Karpas-422 (cell line): ENCODE data around the gene OPCML. TPM values are rescaled to one million over a fixed set of nuclear protein-coding genes. Genes with fewer than 3 reads are reported as not detected.

Experiments
- DNase-seq: peaks from one replicate; pipeline ENCODE4 v3.0.0-alpha.2; 2015
- H2AFZ ChIP-seq: fragments of 200-600 bp; sonication (generic); 2 replicates; pipeline ENCODE4 v1.6.1; 2014; ENCODE audit warnings: antibody characterized with exemption, low read length, mixed read lengths
- H3K27ac ChIP-seq: fragments of 200-600 bp; sonication (generic); 2 replicates; pipeline ENCODE4 v1.5.1; 2014; ENCODE audit warnings: mild to moderate bottlenecking, low read length, moderate library complexity
- H3K27me3 ChIP-seq: fragments of 200-600 bp; sonication (generic); 2 replicates; pipeline ENCODE4 v1.6.1; 2014; ENCODE audit warnings: low read length, mixed read lengths
- H3K36me3 ChIP-seq: fragments of 200-600 bp; sonication (generic); 2 replicates; pipeline ENCODE4 v1.6.1; 2014; ENCODE audit warnings: low read length, mixed read lengths; ENCODE audit not compliant: insufficient read depth
- H3K4me1 ChIP-seq: fragments of 200-600 bp; sonication (generic); 2 replicates; pipeline ENCODE4 v1.6.1; 2014; ENCODE audit warnings: mild to moderate bottlenecking, low read length, mixed read lengths
- H3K4me2 ChIP-seq: fragments of 200-600 bp; sonication (generic); 2 replicates; pipeline ENCODE4 v1.6.1; 2014; ENCODE audit warnings: low read length, low read depth, mild to moderate bottlenecking; ENCODE audit not compliant: poor library complexity, severe bottlenecking
- H3K4me3 ChIP-seq: fragments of 200-600 bp; sonication (generic); 2 replicates; pipeline ENCODE4 v1.5.1; 2014; ENCODE audit warnings: mild to moderate bottlenecking, antibody characterized with exemption, low read length, mixed read lengths
- H3K79me2 ChIP-seq: fragments of 200-600 bp; sonication (generic); 2 replicates; pipeline ENCODE4 v1.6.1; 2014; ENCODE audit warnings: mild to moderate bottlenecking, low read length, mixed read lengths
- H3K9ac ChIP-seq: fragments of 200-600 bp; sonication (generic); 2 replicates; pipeline ENCODE4 v1.6.0; 2014; ENCODE audit warnings: low read length
- H3K9me2 ChIP-seq: fragments of 200-600 bp; sonication (generic), shearing (Covaris generic); replicated peaks from 2 replicates; pipeline ENCODE4 v1.6.0; 2014; ENCODE audit warnings: mild to moderate bottlenecking, low read length, moderate library complexity; ENCODE audit not compliant: insufficient read depth
- H3K9me3 ChIP-seq: fragments of 300-700, 200-600 bp; sonication (generic); 2 replicates; pipeline ENCODE4 v1.6.1; 2014; ENCODE audit warnings: low read length, mixed read lengths
- H4K20me1 ChIP-seq: fragments of 200-600 bp; sonication (generic); 2 replicates; pipeline ENCODE4 v1.6.1; 2014; ENCODE audit warnings: mild to moderate bottlenecking, antibody characterized with exemption, low read length, low read depth; ENCODE audit not compliant: insufficient read depth
- total RNA-seq: library from RNA; depleted of rRNA; stranded (reverse); fragments of >200 nt; shearing (Covaris generic); gene quantifications from 2 replicates; pipeline ENCODE4 v1.2.3, GENCODE V29; 2014; ENCODE audit warnings: low replicate concordance

The OPCML gene
- total RNA-seq, 1 experiment from 2014 or later, result not detected

- Histone ChIP-seq H3K27me3 (no peaks in the 10 kb centered on the region), H3K4me3 (no peak overlapping the region), H3K4me1 (no peaks in the 10 kb centered on the region), H3K27ac (no peak overlapping the region), H3K9me3 (no peaks in the 10 kb centered on the region), H2AFZ (no peak overlapping the region), H4K20me1 (no peaks in the 10 kb centered on the region), H3K9me2 (no peaks in the 10 kb centered on the region), H3K9ac (no peak overlapping the region), H3K79me2 (no peaks in the 10 kb centered on the region), H3K36me3 (no peaks in the 10 kb centered on the region), H3K4me2 (no peak overlapping the region)
- DNase-seq, result no peak
Measured at GRCh38 chr11:132623511-132623910, 908.8 kb downstream of the OPCML start.

GRCh38 chr11:132621976-132622580 lies 910.2 kb downstream of the OPCML start:
- no peaks in the 10 kb centered on the region for H3K9me3 ChIP-seq
- H3K27ac ChIP-seq, result no peak overlapping the region
- H3K27me3 ChIP-seq, result no peaks in the 10 kb centered on the region
- H4K20me1 ChIP-seq, result no peaks in the 10 kb centered on the region
- no peak overlapping the region for H3K4me3 ChIP-seq
- no peaks in the 10 kb centered on the region for H3K9me2 ChIP-seq
- no peaks in the 10 kb centered on the region for H3K4me1 ChIP-seq
- H2AFZ ChIP-seq, result no peak overlapping the region
- no peak overlapping the region for H3K4me2 ChIP-seq
- no peaks in the 10 kb centered on the region for H3K36me3 ChIP-seq
- no peak overlapping the region for H3K9ac ChIP-seq
- no peaks in the 10 kb centered on the region for H3K79me2 ChIP-seq
- DNase-seq, result no peak

GRCh38 chr11:132620423-132620822 lies 911.9 kb downstream of the OPCML start:
- H3K79me2 ChIP-seq, result no peaks in the 10 kb centered on the region
- H3K9me3 ChIP-seq, result no peaks in the 10 kb centered on the region
- H3K4me3 ChIP-seq, result no peak overlapping the region
- DNase-seq, result no peak
- H3K36me3 ChIP-seq, result no peaks in the 10 kb centered on the region
- H3K4me1 ChIP-seq, result no peaks in the 10 kb centered on the region
- no peak overlapping the region for H2AFZ ChIP-seq
- no peak overlapping the region for H3K27ac ChIP-seq
- H3K9me2 ChIP-seq, result no peaks in the 10 kb centered on the region
- no peaks in the 10 kb centered on the region for H3K27me3 ChIP-seq
- H3K4me2 ChIP-seq, result no peak overlapping the region
- no peaks in the 10 kb centered on the region for H4K20me1 ChIP-seq
- H3K9ac ChIP-seq, result no peak overlapping the region

GRCh38 chr11:132610791-132611190 lies 921.5 kb downstream of the OPCML start:
- no peaks in the 10 kb centered on the region for H3K4me1 ChIP-seq
- no peak overlapping the region for H3K27ac ChIP-seq
- no peaks in the 10 kb centered on the region for H3K9me3 ChIP-seq
- H3K36me3 ChIP-seq, result no peaks in the 10 kb centered on the region
- no peak overlapping the region for H3K9ac ChIP-seq
- no peaks in the 10 kb centered on the region for H3K79me2 ChIP-seq
- H3K9me2 ChIP-seq, result no peaks in the 10 kb centered on the region
- H3K4me2 ChIP-seq, result no peak overlapping the region
- no peaks in the 10 kb centered on the region for H4K20me1 ChIP-seq
- H3K4me3 ChIP-seq, result no peak overlapping the region
- no peak overlapping the region for H2AFZ ChIP-seq
- no peaks in the 10 kb centered on the region for H3K27me3 ChIP-seq
- no peak for DNase-seq

- H3K9me2 ChIP-seq, result no peaks in the 10 kb centered on the region
- no peak overlapping the region for H3K4me3 ChIP-seq
- H3K79me2 ChIP-seq, result no peaks in the 10 kb centered on the region
- no peaks in the 10 kb centered on the region for H4K20me1 ChIP-seq
- H3K36me3 ChIP-seq, result no peaks in the 10 kb centered on the region
- H3K4me2 ChIP-seq, result no peak overlapping the region
- no peaks in the 10 kb centered on the region for H3K4me1 ChIP-seq
- no peak overlapping the region for H2AFZ ChIP-seq
- no peak for DNase-seq
- H3K27ac ChIP-seq, result no peak overlapping the region
- no peaks in the 10 kb centered on the region for H3K27me3 ChIP-seq
- H3K9ac ChIP-seq, result no peak overlapping the region
- no peaks in the 10 kb centered on the region for H3K9me3 ChIP-seq
Measured at GRCh38 chr11:132610216-132610615, 922.1 kb downstream of the OPCML start.

GRCh38 chr11:132607575-132607974 lies 924.7 kb downstream of the OPCML start:
- no peak overlapping the region for H3K9ac ChIP-seq
- no peaks in the 10 kb centered on the region for H3K27me3 ChIP-seq
- H4K20me1 ChIP-seq, result no peaks in the 10 kb centered on the region
- no peak overlapping the region for H3K4me3 ChIP-seq
- no peak for DNase-seq
- H3K9me3 ChIP-seq, result no peaks in the 10 kb centered on the region
- H3K36me3 ChIP-seq, result no peaks in the 10 kb centered on the region
- H3K4me2 ChIP-seq, result no peak overlapping the region
- no peaks in the 10 kb centered on the region for H3K9me2 ChIP-seq
- no peak overlapping the region for H2AFZ ChIP-seq
- H3K27ac ChIP-seq, result no peak overlapping the region
- no peaks in the 10 kb centered on the region for H3K4me1 ChIP-seq
- H3K79me2 ChIP-seq, result no peaks in the 10 kb centered on the region

- Histone ChIP-seq H3K4me3 (no peak overlapping the region), H3K79me2 (no peaks in the 10 kb centered on the region), H3K9me2 (no peaks in the 10 kb centered on the region), H3K27ac (no peak overlapping the region), H3K4me1 (no peaks in the 10 kb centered on the region), H3K27me3 (no peaks in the 10 kb centered on the region), H3K9me3 (no peaks in the 10 kb centered on the region), H3K36me3 (no peaks in the 10 kb centered on the region), H4K20me1 (no peaks in the 10 kb centered on the region), H3K4me2 (no peak overlapping the region), H2AFZ (no peak overlapping the region), H3K9ac (no peak overlapping the region)
- DNase-seq, result no peak
Measured at GRCh38 chr11:132605825-132606570, 926.3 kb downstream of the OPCML start.

GRCh38 chr11:132604431-132604830 lies 927.9 kb downstream of the OPCML start:
- Histone ChIP-seq H3K27me3 (no peaks in the 10 kb centered on the region), H3K4me3 (no peak overlapping the region), H3K4me2 (no peak overlapping the region)

More at GRCh38 chr11:132604431-132604830, 927.9 kb downstream of the OPCML start:
- no peaks in the 10 kb centered on the region for H3K9me2 ChIP-seq
- no peaks in the 10 kb centered on the region for H3K9me3 ChIP-seq
- H2AFZ ChIP-seq, result no peak overlapping the region
- H3K9ac ChIP-seq, result no peak overlapping the region
- H4K20me1 ChIP-seq, result no peaks in the 10 kb centered on the region
- H3K27ac ChIP-seq, result no peak overlapping the region
- H3K79me2 ChIP-seq, result no peaks in the 10 kb centered on the region
- H3K4me1 ChIP-seq, result no peaks in the 10 kb centered on the region
- no peaks in the 10 kb centered on the region for H3K36me3 ChIP-seq
- DNase-seq, result no peak
